H1 (cell line): ENCODE data around the gene NXNL2.

Source experiments
- CTCF ChIP-seq, 3 experiments: IDR thresholded peaks; 1 replicate in 2 of 3; 2 replicates in 1 of 3; pipeline versions ENCODE4 v1.5.1 to v1.6.1; 2011; ENCODE audit warnings: low read length in 3 of 3, mild to moderate bottlenecking in 3 of 3, inconsistent platforms in 2 of 3, low read depth in 1 of 3, moderate library complexity in 1 of 3; ENCODE audit not compliant: insufficient read depth in 1 of 3; ENCODE audit errors: control extremely low read depth in 1 of 3
- POLR2A ChIP-seq, 2 experiments: IDR thresholded peaks; 1 replicate in 1 of 2; 2 replicates in 1 of 2; pipeline ENCODE4 v1.6.1; 2011; ENCODE audit warnings: low read depth in 2 of 2, low read length in 2 of 2, mild to moderate bottlenecking in 2 of 2; ENCODE audit errors: control extremely low read depth in 1 of 2
- SIN3A ChIP-seq, 2 experiments: IDR thresholded peaks in 1 of 2; conservative IDR thresholded peaks in 1 of 2; 2 replicates each; pipeline ENCODE4 v1.6.1; 2011 to 2012; ENCODE audit warnings: low read length in 2 of 2, improper control_type of control experiment in 1 of 2, low read depth in 1 of 2, mild to moderate bottlenecking in 1 of 2
- ZNF274 ChIP-seq: IDR thresholded peaks from 2 replicates; pipeline ENCODE4 v1.7.0; 2012; ENCODE audit warnings: low read length, borderline replicate concordance; ENCODE audit errors: extremely low read depth

DNA sequence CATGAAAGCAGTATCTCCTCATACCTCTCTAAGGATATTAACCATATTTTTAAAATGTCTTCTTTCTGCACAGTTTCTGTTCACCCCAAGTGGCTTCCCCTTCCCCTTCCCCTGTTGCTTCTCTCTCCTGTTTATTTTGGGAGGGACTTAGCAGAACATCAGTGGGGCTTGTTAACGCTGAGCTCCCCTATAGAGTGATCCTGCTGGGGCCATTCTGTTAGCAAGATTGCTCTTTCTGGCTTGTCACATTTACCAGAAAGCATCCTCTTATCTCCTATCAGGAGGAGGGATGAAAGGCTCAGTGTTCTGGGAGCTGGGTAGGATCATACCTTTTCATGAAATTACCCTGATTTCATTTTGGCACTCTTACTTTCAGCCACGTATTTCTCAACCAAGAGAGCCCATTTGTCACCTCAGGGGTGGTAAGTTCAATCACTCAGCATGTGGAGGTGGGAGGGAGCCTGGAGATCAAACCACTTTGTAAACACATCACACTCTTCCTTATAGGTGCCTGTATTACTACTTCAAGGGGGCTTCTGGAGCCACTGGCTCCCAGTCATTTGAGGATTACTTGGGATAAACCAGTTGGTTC is 16.7 kb downstream of the NXNL2 start:
- TF ChIP-seq CTCF (IDR thresholded peaks at IDR 0.05; ENCODE audit: control extremely low read depth in 1 of 3, insufficient read depth in 1 of 3, low read depth in 1 of 3, low read length in 3 of 3): no peak
- no peak for TF ChIP-seq POLR2A (IDR thresholded peaks at IDR 0.05; ENCODE audit: control extremely low read depth in 1 of 2, low read depth in 2 of 2, low read length in 2 of 2)
- TF ChIP-seq SIN3A (conservative IDR thresholded peaks at IDR 0.05 in 1 of 2, IDR thresholded peaks at IDR 0.05 in 1 of 2; ENCODE audit: low read depth in 1 of 2, low read length in 2 of 2): no peak
- TF ChIP-seq ZNF274: no peak
